HEK293T (cell line): ENCODE data around the gene RRBP1.

Experiments
- ELF4 ChIP-seq: fragments of 450-650 bp; IDR thresholded peaks from 2 replicates; pipeline ENCODE4 v1.6.1; 2017; ENCODE audit warnings: antibody characterized with exemption
- FOXK2 ChIP-seq: fragments of 450-650 bp; IDR thresholded peaks from 2 replicates; pipeline ENCODE4 v1.6.1; 2016; ENCODE audit warnings: mild to moderate bottlenecking
- FOXM1 ChIP-seq: fragments of 450-650 bp; IDR thresholded peaks from 2 replicates; pipeline ENCODE4 v1.6.1; 2017; ENCODE audit warnings: mild to moderate bottlenecking, borderline replicate concordance
- HDGF ChIP-seq: fragments of 450-650 bp; IDR thresholded peaks from 2 replicates; pipeline ENCODE4 v1.6.1; 2017; ENCODE audit warnings: antibody characterized with exemption, borderline replicate concordance
- LEF1 ChIP-seq: fragments of 450-650 bp; IDR thresholded peaks from 2 replicates; pipeline ENCODE4 v1.6.1; 2017; ENCODE audit warnings: mild to moderate bottlenecking, borderline replicate concordance
- NFRKB ChIP-seq: fragments of 450-650 bp; IDR thresholded peaks from 2 replicates; pipeline ENCODE4 v1.6.1; 2016; ENCODE audit warnings: mild to moderate bottlenecking, moderate library complexity
- SP1 ChIP-seq: fragments of 450-650 bp; IDR thresholded peaks from 2 replicates; pipeline ENCODE4 v1.6.1; 2017
- SUZ12 ChIP-seq: fragments of 450-650 bp; IDR thresholded peaks from 2 replicates; pipeline ENCODE4 v1.6.1; 2016; ENCODE audit warnings: mild to moderate bottlenecking
- TARDBP ChIP-seq: fragments of 450-650 bp; IDR thresholded peaks from 2 replicates; pipeline ENCODE4 v1.6.1; 2016
- ZNF384 ChIP-seq: fragments of 450-650 bp; IDR thresholded peaks from 2 replicates; pipeline ENCODE4 v1.6.1; 2016
- TF ChIP-seq, protein P1 (sequence below): fragments of 450-650 bp; IDR thresholded peaks from 2 replicates; pipeline ENCODE4 v1.6.1; 2016

- TF ChIP-seq ZNF384: no peak
- TF ChIP-seq FOXK2: no peak
- no peak for TF ChIP-seq SP1
- no peak for TF ChIP-seq SUZ12
- no peak for TF ChIP-seq ELF4
- TF ChIP-seq, protein P1, sequence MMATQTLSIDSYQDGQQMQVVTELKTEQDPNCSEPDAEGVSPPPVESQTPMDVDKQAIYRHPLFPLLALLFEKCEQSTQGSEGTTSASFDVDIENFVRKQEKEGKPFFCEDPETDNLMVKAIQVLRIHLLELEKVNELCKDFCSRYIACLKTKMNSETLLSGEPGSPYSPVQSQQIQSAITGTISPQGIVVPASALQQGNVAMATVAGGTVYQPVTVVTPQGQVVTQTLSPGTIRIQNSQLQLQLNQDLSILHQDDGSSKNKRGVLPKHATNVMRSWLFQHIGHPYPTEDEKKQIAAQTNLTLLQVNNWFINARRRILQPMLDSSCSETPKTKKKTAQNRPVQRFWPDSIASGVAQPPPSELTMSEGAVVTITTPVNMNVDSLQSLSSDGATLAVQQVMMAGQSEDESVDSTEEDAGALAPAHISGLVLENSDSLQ: no peak
- no peak for TF ChIP-seq HDGF
- TF ChIP-seq FOXM1: no peak
- TF ChIP-seq LEF1: no peak
- no peak for TF ChIP-seq NFRKB
- TF ChIP-seq TARDBP: no peak
Observed at GRCh38 chr20:17663486-17663885, 18.6 kb downstream of the RRBP1 start.
